ENCODE results near the gene NPTN.

Gene NPTN

DNA sequence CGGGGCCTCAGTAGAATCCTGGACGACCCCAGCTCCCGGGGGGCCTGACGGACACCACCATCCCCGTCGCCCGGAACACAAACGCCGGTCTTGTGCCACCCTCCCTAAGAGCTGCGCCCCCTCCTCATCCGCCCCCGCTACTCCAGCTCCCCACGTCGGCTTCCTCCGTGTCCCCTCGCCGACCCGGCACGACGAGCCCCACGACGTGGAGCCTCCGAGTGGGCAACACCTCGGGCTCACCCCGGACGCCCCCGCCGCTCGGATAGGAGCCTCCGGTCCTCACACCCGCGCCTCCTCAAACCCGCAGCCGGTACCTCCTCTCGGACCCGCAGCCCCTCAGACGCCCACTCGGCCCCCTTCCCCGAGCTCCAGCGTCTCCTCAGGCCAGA lies 525 bp downstream of the NPTN start:
- no peak for DNase-seq (ENCODE audit: low read depth in 2 of 2)

GRCh38 chr15:73631915-73632669 lies 1.1 kb downstream of the NPTN start:
- no peak for DNase-seq (ENCODE audit: low read depth in 2 of 2)

GRCh38 chr15:73630921-73631362 lies 2.2 kb downstream of the NPTN start:
- DNase-seq (ENCODE audit: low read depth in 2 of 2) = no peak

DNA sequence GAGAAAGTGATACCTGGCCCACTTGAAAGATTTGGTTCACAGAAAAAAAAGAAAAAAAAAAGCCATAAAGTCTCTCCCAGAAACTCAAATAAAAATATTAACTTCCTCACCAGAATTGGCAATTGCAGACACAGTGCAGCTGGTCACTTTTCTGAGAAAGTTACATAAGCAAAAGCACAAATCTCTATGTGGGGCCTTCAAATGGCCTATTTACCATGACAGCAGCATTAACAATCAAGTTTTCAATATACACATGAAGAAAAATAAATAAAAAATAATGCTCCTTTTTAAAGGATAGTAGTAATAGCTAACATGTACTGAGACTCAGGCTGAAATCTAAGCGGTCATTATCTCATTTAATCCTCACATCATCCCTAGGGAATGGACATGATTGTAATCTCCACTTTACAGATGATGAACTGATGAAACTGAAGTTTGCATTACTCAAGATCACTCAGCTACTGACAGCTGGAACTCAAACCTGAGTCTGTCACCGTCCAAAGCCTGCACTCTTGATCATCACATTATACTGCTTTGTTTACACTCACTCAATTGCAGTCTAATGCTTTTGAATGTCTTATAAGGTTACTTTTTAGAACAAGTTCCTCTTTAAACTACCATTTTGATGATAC lies 3.3 kb downstream of the NPTN start:
- no peak for DNase-seq (ENCODE audit: low read depth in 2 of 2)

GRCh38 chr15:73628976-73629797 lies 4.0 kb downstream of the NPTN start:
- DNase-seq (ENCODE audit: low read depth in 2 of 2) = no peak

GRCh38 chr15:73628102-73628501 lies 5.1 kb downstream of the NPTN start:
- DNase-seq (ENCODE audit: low read depth in 2 of 2) = no peak

DNA sequence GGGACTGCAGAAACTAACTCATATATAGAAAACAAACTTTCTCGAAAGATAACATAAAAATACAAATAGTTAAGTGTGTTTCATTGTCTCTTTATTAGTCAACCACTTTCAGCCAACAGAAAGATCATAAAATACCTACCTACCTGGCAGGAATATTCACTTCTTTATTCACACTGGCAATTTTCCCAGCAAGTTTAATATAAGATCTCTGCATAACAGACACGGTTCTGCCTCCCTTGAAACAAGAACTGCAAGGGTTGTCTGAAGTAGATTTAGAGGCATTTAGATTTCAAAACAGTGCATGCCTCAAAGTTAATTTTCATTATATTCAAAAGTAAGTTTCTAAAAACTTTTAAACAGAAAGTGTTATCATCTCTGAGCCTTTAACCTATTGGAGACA lies 7.1 kb downstream of the NPTN start:
- DNase-seq (ENCODE audit: low read depth in 2 of 2) = no peak

DNA sequence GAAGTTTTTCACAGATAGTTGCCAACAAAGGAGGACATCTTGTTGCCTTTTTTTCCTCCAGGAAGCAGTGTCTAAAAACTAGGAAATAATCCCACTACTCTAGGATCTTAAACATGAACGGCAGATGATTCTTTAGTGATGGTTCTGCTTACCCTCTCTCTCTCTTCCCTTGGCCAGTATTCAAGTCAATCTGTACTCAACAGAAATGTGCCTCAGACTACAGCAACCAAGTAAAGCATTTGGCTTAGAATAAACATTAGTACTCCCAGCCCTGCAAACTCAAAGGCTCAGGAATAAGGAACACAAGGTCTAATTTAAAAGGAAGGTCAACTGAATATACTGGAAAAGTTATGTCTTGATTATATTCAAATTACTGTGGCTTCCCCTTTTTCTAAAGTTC lies 8.7 kb downstream of the NPTN start:
- no peak for DNase-seq (ENCODE audit: low read depth in 2 of 2)

DNA sequence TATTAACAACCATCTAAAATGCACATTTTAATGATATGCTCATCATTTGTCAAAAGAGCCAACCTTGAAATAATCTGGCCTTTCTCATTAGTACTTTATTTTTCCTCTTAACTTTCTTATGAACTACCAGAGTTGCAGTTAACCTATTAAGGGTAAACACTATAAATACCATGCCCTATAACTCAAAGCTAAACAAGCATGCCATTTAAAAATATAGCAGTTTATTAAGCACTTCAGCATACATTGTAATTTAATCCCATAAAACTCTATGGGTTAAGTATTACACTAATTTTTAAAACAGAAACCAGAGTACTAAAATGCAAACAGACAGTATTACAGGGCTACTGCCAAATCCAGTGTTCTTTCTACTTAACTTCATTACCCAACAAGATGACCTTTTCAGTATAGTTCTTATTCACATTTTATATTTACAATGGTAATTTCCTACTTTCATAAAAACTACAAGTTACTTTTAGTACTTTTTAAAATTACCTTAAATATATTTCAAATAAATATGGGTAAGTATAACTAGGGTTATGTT lies 11.8 kb downstream of the NPTN start:
- DNase-seq (ENCODE audit: low read depth in 2 of 2) = no peak

DNA sequence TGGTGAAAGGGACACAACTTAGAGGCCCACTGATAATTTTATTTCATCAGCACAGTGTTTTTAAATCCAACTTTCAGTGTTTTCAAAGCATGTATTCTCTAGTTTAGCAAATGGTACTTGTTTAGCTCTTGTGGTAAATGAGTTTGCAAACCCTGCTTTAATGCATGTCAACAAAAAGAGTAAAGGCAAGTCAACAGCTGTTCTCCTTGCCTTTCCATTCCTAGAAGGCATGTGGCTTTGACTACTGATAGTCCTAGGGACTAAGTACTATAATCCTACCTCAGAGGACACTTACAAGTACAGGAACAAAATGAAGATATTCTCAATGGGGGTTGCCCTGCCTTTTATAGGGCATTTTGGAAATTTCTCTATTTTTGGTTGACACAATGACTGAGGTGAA lies 13.1 kb downstream of the NPTN start:
- DNase-seq (ENCODE audit: low read depth in 2 of 2) = no peak

GRCh38 chr15:73617913-73618312 lies 15.3 kb downstream of the NPTN start:
- DNase-seq (ENCODE audit: low read depth in 2 of 2) = no peak

DNA sequence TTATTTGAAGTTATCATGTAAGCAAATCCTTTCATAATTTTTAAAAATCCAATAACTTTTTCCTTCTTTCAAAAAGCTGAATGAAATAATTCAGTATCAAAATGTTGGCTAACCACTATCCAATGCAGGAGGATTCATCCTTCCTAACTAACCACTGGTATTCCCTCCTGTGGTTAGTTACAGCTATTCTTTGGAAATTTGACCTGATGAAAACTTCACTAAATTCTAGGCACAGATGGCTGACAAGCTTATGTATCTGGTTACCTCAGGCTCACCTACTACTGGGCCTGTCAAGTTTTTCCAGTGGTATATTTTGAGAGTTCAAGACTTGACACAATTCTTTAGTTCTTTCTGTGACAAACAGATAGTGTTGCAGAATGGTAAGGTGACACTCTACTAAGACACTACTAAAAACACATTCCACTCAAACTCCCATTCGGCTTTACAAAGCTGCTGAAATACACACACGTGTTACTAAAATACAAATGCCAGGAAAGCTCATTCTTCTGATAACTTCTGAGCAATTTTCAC lies 15.8 kb downstream of the NPTN start:
- DNase-seq (ENCODE audit: low read depth in 2 of 2) = no peak

- no peak for DNase-seq (ENCODE audit: low read depth in 2 of 2)
These were observed 24.2 kb downstream of the NPTN start for GRCh38 chr15:73608941-73609340.

DNA sequence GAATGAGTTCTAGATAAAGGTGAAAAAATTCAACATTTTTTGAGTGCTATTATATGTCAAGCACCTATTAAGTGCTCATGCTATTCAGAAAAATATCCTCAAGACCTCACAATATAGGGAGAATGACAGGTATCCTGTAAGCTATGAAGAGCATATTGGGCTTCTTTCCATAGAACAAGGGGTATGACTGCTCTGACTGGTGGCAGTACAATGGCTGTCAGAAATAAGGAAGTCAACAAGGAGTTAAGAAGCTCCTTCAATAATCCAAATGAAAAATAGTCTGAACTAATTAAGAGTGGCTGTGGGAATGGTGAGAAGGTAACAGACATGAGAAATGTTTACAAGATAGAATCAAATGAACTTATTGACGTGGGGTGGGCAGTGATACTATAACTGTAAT lies 24.7 kb downstream of the NPTN start:
- no peak for DNase-seq (ENCODE audit: low read depth in 2 of 2)

- DNase-seq (ENCODE audit: low read depth in 2 of 2) = no peak
These were observed 25.3 kb downstream of the NPTN start for GRCh38 chr15:73607843-73608242.

- DNase-seq (ENCODE audit: low read depth in 2 of 2) = no peak
These were observed 25.8 kb downstream of the NPTN start for GRCh38 chr15:73607405-73607804.

GRCh38 chr15:73605759-73606436 lies 27.3 kb downstream of the NPTN start:
- DNase-seq (ENCODE audit: low read depth in 2 of 2) = no peak

DNA sequence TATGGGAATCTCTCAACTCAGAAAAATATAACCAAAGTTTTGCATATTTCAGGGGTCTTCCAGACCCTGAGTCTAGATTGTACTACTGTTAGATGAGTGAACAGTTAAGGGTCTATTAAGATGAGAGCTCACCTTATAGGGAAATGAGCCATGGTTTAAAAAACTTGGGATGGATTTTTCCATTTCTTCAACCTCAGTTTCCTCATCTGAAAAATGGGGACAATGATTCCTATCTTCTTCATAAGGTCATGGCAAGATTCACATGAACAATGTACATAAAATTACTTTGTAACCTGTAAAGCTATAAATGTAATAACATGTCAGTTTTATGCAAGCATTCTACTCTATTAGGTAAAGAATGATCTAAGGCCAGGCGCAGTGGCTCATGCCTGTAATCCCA lies 28.7 kb downstream of the NPTN start:
- DNase-seq (ENCODE audit: low read depth in 2 of 2) = no peak

DNA sequence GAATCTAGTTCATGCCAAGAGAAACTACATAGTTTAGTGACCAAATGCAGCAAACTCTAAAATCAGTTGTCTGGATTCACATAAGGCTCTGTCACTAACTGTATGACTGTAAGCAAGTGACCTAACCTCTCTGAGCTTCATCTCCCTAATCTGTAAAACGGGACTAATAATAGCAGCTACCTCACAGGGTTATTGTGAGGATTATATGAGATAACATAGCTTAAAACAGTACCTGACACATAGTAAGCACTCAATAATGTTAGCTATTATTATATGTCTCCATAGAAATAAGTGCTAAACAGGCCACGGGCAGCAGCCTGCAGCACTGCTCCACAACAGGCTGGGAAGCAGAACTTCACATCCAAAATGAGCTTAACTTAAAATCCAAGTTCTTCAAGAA lies 30.2 kb downstream of the NPTN start:
- no peak for DNase-seq (ENCODE audit: low read depth in 2 of 2)

DNA sequence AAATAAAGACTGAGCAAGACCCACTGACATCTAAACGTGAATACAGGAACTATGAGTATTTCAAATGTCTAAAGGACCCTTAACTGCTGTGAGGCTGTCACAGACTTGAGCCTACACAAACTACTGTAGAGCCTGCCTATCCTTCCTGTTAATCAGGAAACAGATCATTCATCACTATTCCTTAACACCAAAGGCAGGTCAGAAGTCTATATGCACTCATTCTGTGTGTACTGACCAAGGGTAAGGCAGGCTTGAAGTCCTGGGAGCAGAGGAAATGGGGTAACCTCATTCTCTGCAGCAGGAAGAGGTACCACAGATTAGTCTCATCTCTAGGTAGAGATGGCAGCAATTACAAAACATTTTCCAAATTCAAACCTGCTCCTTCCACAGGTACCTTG lies 30.7 kb downstream of the NPTN start:
- DNase-seq (ENCODE audit: low read depth in 2 of 2) = no peak
